RWPE2 (cell line): ENCODE data around the gene DMXL2.

Experiments
- ATAC-seq: fragments of 200-7000 bp; cut with Tn5 transposase; 3 replicates; pipeline ENCODE4 v1.9.1; 2021; ENCODE audit warnings: low read depth
- DNase-seq: peaks from one replicate; pipeline ENCODE4 v3.0.0-alpha.2; 2020; ENCODE audit warnings: low spot score
- H3K27ac ChIP-seq: fragments of 450-650 bp; 2 replicates; pipeline ENCODE4 v1.5.1; 2017; ENCODE audit warnings: mild to moderate bottlenecking; ENCODE audit not compliant: poor library complexity, severe bottlenecking
- H3K27me3 ChIP-seq: fragments of 250-450 bp; sonication (Bioruptor Pico); 2 replicates; pipeline ENCODE4 v1.5.1; 2021; ENCODE audit warnings: mild to moderate bottlenecking, moderate library complexity; ENCODE audit not compliant: insufficient read depth, poor library complexity, severe bottlenecking
- H3K36me3 ChIP-seq: fragments of 250-450 bp; sonication (Bioruptor Pico); 2 replicates; pipeline ENCODE4 v1.5.1; 2020; ENCODE audit warnings: low read depth, mild to moderate bottlenecking, moderate library complexity
- H3K4me1 ChIP-seq: fragments of 250-450 bp; sonication (Bioruptor Pico); 2 replicates; pipeline ENCODE4 v1.5.1; 2021; ENCODE audit warnings: mild to moderate bottlenecking, moderate library complexity; ENCODE audit not compliant: insufficient read depth, poor library complexity, severe bottlenecking
- H3K4me3 ChIP-seq: fragments of 250-450 bp; sonication (Bioruptor Pico); 2 replicates; pipeline ENCODE4 v1.5.1; 2021; ENCODE audit warnings: mild to moderate bottlenecking, moderate library complexity; ENCODE audit not compliant: severe bottlenecking
- H3K9me3 ChIP-seq: fragments of 250-450 bp; sonication (Bioruptor Pico); 2 replicates; pipeline ENCODE4 v1.5.1; 2021; ENCODE audit warnings: mild to moderate bottlenecking, moderate library complexity; ENCODE audit not compliant: severe bottlenecking
- CTCF ChIP-seq: fragments of 450-650 bp; IDR thresholded peaks from one replicate; pipeline ENCODE4 v1.5.1; 2017; ENCODE audit warnings: mild to moderate bottlenecking, moderate library complexity; ENCODE audit not compliant: poor library complexity, severe bottlenecking

DMXL2 gene

GRCh38 chr15:51505251-51505650 is 117.3 kb downstream of the DMXL2 start:
- DNase-seq = no peak
- H3K9me3 ChIP-seq = no peaks in the 10 kb centered on the region
- no peak overlapping the region for H3K4me3 ChIP-seq
- H3K4me1 ChIP-seq = no peaks in the 10 kb centered on the region
- ATAC-seq = no peak
- no peak overlapping the region for H3K27ac ChIP-seq
- H3K36me3 ChIP-seq = peaks cover 5% of the 10 kb centered on the region
- no peaks in the 10 kb centered on the region for H3K27me3 ChIP-seq
- TF ChIP-seq CTCF = no peak

- no peaks in the 10 kb centered on the region for H3K9me3 ChIP-seq
- DNase-seq = no peak
- no peaks in the 10 kb centered on the region for H3K27me3 ChIP-seq
- TF ChIP-seq CTCF = no peak
- no peak overlapping the region for H3K4me3 ChIP-seq
- H3K36me3 ChIP-seq = peaks cover 5% of the 10 kb centered on the region
- ATAC-seq = no peak
- no peak overlapping the region for H3K27ac ChIP-seq
- H3K4me1 ChIP-seq = no peaks in the 10 kb centered on the region
Observed at GRCh38 chr15:51503003-51503402, 119.6 kb downstream of the DMXL2 start.

DNA sequence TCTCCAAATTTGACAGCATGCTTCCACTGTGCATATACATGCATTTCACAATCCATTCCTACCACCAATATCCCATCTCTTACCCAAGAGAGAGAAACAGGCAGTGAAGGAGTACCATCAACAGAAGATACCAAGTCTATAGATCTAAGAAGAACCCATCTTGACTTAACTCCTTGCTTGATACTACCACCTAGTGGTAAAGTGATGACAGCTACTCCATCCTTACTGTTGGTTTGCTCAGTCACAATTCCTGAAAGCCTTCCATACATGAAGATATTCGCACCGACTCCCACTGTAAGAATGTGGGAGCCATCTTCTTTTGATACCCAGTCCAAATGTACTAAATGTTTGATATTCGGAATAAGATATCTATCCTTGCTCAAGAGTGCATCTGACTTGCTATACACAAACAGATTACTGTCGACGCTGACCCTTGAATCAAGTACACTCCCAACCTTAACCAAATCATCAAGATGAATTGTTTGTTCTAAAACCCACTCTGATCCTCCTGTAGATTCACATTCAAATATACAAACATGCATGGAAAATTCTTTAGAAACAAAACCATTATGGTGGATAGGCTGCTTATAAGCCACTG is 123.1 kb downstream of the DMXL2 start:
- peak; percentile 94 for TF ChIP-seq CTCF
- Histone ChIP-seq H3K27me3 (no peaks in the 10 kb centered on the region), H3K36me3 (no peaks in the 10 kb centered on the region; the same call in 1 of the 2 replicates), H3K27ac (no peak overlapping the region), H3K4me3 (no peak overlapping the region), H3K4me1 (peaks cover 10% of the 10 kb centered on the region), H3K9me3 (no peaks in the 10 kb centered on the region)
- ATAC-seq = peak; percentile 85
- no peak for DNase-seq

DNA sequence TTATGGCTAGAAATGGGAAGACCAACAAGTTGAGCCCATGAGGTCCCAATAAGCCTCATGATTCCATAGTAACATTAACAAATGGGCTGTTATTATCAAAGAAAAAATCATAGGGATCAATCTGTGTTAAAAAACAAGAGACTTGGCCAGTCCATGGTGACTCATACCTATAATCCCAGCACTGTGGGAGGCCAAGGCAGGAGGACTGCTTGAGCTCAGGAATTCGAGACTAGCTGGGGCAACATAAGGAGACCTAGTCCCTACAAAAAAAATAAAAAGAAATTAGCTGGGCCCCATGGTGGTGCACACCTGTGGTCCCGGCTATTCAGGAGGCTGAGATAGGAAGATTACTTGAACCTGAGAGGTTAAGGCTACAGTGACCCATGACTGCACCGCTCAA is 124.8 kb downstream of the DMXL2 start:
- Histone ChIP-seq H3K27ac (no peak overlapping the region), H3K36me3 (peaks cover 3% of the 10 kb centered on the region; the same call in 1 of the 2 replicates), H3K4me1 (peaks cover 16% of the 10 kb centered on the region), H3K4me3 (no peak overlapping the region), H3K27me3 (no peaks in the 10 kb centered on the region), H3K9me3 (no peaks in the 10 kb centered on the region)
- ATAC-seq (no peak), DNase-seq (no peak)
- no peak for TF ChIP-seq CTCF

- DNase-seq = no peak
- no peak for ATAC-seq
- TF ChIP-seq CTCF = no peak
Observed at GRCh38 chr15:51496246-51496645, 126.3 kb downstream of the DMXL2 start.

More at GRCh38 chr15:51496246-51496645, 126.3 kb downstream of the DMXL2 start:
- Histone ChIP-seq H3K4me1 (peaks cover 16% of the 10 kb centered on the region), H3K36me3 (peaks cover 4% of the 10 kb centered on the region; the same call in 1 of the 2 replicates), H3K9me3 (no peaks in the 10 kb centered on the region), H3K27me3 (no peaks in the 10 kb centered on the region), H3K4me3 (no peak overlapping the region), H3K27ac (no peak overlapping the region)
